Activated CD4-positive, CD25-positive, alpha-beta regulatory T cell treated with anti-CD3 and anti-CD28 coated beads, Interleukin-2, amount 50 U/mL, for 72 hours (primary cell): ENCODE data around the gene CKLF.
A peak's percentile ranks its signal among the peaks of the same experiment; 100 is the strongest.
"Not testable (repeated sequence)": the region's sequence is repeated elsewhere in the genome, so short reads cannot be mapped to it uniquely, and the experiment has no call there.

Experiments
- DNase-seq: peaks from one replicate; pipeline ENCODE4 v3.0.0; 2021

The CKLF gene

GRCh38 chr16:66601471-66601870 lies 49.1 kb downstream of the CKLF start:
- DNase-seq = no peak

- peak; percentile 67 for DNase-seq
Observed at GRCh38 chr16:66603537-66604375, 51.4 kb downstream of the CKLF start.

DNA sequence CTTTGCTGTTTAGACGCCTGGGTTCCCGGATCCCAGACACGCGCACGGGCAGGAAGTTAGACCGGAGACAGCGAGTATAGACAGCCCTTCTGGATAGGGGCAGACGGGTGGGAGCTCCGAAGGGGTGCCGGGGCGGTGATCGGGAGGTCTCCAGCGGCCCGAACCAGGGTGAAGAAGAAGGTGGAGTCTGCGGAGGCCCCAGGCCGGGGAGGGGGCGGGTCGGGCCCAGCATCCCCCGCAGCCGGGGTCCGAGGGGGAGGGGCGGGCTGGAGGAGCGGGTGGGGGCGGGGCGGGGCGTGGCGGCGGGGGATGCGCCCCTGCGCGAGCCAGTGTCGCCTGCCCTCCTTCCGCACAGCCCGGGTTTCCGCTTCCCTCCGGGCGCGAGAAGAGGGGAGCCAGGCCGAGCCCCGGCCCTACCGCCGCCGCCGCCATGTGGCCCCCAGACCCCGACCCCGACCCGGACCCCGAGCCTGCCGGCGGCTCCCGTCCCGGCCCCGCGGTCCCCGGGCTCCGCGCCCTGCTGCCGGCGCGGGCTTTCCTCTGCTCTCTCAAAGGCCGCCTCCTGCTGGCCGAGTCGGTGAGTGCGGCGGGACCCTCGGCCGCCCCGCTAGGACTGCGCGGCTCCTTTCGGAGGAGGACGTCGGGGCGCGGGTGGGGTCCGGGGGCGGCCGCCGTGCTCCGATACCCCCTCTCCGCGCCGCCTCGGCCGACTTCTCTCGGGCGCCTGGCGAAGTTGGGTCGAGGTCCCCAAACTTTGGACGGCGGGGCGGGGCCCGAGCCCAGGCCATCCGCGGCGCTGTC lies 52.2 kb downstream of the CKLF start, which contains the start of gene CMTM3:
TSS of gene CMTM3 (plus strand) at position 329 of the 801 bp plus-strand sequence. CDS start at position 431, 102 bp downstream.
- peak; percentile 85 for DNase-seq

- no peak for DNase-seq
Observed at GRCh38 chr16:66605177-66605978, 53.0 kb downstream of the CKLF start.

DNA sequence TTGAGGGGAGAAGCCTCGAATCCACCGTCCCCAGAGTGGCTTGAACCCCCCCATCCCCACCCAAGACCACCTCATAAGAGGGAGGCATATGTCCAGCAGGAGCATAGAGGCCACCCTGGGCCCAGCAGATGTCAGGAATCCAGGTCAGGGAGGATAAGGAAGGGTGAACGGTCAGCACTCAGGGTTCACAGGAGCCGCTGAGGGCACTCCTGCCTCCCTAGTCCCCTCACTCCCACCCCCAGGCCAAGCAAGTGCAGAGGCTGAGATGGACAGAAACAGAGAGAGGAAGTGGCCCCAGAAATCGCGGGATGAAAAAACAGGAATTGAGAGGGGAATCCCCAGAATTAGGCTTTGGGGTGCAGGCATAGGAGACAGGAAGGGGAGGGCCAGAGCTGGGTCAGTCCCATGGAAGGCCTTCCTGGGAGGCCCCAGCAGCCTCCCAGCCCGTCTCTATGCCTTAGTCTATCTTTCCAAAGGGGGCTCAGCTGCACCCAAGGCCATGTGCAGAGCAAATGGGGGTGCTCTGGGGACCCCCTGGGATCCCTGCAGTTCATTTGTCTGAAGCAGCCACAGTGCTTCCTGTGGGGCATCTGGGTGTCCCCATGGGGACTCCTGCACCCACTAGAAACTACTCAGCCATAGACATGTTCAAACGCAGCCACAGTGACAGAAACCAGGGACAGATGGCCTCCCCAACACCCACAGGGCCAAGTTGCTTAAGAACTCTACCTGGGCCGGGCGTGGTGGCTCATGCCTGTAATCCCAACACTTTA lies 53.8 kb downstream of the CKLF start:
- no peak for DNase-seq

GRCh38 chr16:66608241-66609138 lies 56.1 kb downstream of the CKLF start:
- peak; percentile 84 for DNase-seq

DNA sequence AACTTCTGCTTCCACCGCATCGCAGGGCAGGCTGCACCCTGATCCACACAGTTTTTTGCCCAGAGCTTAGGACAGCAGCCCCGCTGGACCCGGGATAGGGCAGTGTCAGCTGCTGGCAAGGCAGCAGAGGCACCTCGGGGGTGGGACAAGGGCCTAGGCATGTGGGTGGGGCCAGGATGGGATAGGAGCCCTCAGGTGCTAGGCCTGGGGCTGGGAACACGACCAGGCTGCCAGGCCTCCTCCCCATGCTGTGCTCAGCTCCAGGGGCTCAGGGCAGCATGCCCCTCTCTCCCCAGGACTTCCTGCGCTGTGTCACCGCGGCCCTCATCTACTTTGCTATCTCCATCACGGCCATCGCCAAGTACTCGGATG lies 56.7 kb downstream of the CKLF start:
- no peak for DNase-seq

DNA sequence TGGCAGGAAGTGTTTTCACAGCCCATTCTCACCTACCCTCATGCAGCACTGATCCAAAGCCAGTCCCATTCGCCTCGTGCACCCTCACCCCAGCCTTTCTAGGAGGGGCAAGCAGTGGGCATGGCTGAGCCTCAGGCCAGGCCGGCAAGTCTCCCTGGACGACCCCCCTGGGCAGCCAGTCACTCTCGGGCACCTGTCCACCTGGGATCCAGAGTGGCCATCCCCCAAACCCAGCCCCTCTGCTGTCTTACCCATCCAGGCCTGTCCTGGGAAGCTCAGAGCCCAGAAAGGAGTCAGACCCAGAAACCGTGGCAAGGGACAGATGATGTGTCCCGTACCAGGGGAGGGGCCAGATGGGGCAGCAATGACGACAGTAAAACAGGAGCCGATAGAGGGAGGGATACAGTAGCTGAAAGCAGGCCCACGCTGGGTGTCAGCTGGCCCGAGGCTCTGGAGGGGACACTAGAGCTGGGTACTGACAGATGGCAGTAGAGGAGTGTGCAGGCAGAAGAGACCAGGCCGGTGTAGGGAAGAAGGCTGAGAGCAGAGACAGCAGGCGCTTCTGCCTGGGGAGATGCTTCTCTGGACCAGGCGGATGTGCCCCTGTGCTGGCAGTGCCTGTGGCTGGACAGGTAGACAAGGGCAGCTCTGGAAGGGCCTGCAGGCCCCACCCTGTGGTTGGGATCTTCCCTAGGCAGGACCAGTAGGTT lies 57.9 kb downstream of the CKLF start:
- no peak for DNase-seq

- DNase-seq = not testable (repeated sequence)
Observed at GRCh38 chr16:66611911-66612310, 59.5 kb downstream of the CKLF start.

DNA sequence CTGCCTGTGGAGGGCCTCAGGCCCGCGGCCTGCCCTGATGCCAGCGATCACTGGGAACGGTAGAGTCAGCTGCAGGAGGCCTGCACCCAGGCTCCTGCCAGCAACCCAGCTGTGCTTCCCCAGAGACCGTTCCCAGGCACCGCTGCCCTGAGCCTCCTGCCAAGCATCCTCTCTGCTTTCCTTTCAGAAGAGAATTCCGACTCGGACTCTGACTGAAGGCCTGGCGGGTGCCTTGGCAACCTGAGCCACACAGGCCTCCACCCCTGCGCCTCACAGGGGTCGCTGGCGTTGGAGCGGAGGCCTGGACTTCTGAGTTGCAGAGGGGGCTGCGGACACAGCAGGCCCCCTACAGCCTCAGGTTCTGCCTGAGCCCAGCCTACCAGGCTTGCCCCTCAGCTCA lies 60.0 kb downstream of the CKLF start:
- no peak for DNase-seq

DNA sequence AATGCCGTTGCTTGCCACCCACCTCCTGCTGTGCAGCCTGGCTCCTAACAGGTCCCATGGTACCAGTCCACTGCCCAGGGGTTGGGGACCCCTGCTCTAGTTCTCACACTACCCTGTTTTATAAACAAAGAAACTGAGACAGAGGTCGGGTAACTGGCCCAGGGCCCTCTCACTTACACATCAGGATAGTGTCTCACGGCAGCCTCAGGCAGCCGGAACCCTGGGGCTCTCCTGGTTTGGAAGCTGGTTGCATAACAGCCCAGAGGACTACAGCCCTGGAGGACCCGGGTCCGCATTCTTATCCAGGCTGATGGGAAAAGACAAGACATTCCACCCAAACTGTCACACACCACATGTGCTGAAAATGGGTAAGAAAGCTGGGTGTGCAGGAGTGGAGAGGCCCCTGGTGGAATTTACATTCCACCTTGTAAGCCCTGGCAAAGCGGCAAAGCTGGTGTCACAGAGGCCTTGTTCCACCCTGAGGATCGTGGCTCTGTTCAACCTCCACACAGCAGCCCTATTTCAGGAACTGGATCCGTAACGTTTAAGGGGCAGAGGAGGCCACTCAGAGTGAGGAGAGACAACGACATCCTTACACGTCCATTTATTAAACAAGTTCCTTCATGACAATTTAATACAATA lies 61.9 kb downstream of the CKLF start:
- DNase-seq = no peak
